Rectal smooth muscle tissue (tissue), 1 donor: Measurements from ENCODE around the gene CXCL14.

Experiments
- H3K27ac ChIP-seq: one replicate; pipeline ENCODE4 v1.7.0; 2013; ENCODE audit warnings: low read depth, low read length, inconsistent platforms
- H3K27me3 ChIP-seq: one replicate; pipeline ENCODE4 v1.7.0; 2013; ENCODE audit warnings: low read length; ENCODE audit not compliant: control insufficient read depth, insufficient read depth
- H3K36me3 ChIP-seq: one replicate; pipeline ENCODE4 v1.7.0; 2013; ENCODE audit warnings: low read length; ENCODE audit not compliant: control insufficient read depth, insufficient read depth
- H3K4me1 ChIP-seq: one replicate; pipeline ENCODE4 v1.7.0; 2013; ENCODE audit warnings: low read length; ENCODE audit not compliant: control insufficient read depth, insufficient read depth
- H3K4me3 ChIP-seq: one replicate; pipeline ENCODE4 v1.7.0; 2013; ENCODE audit warnings: low read length
- H3K9ac ChIP-seq: one replicate; pipeline ENCODE4 v1.7.0; 2013; ENCODE audit warnings: low read length

The CXCL14 gene

GRCh38 chr5:135571902-135572301, 6.9 kb downstream of the CXCL14 start:
- Histone ChIP-seq H3K27me3 (peaks cover 5% of the 10 kb centered on the region), H3K9ac (no peak overlapping the region), H3K27ac (no peak overlapping the region), H3K4me1 (no peaks in the 10 kb centered on the region), H3K4me3 (no peak overlapping the region), H3K36me3 (no peaks in the 10 kb centered on the region)

DNA sequence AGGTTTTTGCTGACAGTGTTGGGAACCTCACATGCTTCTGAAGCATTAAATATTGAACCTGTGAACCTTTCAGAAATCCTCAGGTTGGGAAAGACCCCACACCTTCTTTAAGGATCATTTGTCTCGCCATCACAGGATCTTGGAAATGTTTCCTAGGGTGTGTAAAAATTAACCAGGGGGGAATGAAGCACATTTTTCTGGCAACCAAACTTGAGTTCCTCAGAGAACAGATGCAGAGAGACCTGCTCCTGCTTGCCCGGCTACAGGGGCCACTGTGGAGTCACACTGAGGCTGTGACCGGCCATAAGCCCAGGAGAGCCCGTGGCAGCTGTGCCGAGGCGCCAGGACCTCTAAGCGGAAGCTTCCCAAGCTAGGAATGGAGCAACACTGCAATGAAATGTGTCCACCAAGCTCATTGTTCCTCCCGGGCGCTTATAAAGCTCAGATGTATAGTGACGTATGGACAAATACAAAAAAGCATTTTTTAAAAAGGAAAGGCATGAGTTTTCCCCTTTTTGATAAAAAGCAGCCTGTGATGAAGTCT, 7.7 kb downstream of the CXCL14 start:
- Histone ChIP-seq H3K36me3 (no peaks in the 10 kb centered on the region), H3K4me1 (no peaks in the 10 kb centered on the region), H3K27ac (no peak overlapping the region), H3K4me3 (no peak overlapping the region), H3K9ac (no peak overlapping the region), H3K27me3 (peaks cover 2% of the 10 kb centered on the region)

GRCh38 chr5:135570453-135570764, 8.4 kb downstream of the CXCL14 start:
- no peak overlapping the region for H3K9ac ChIP-seq
- H3K4me1 ChIP-seq = no peaks in the 10 kb centered on the region
- H3K4me3 ChIP-seq = no peak overlapping the region
- peaks cover under 1% of the 10 kb centered on the region for H3K27me3 ChIP-seq
- no peak overlapping the region for H3K27ac ChIP-seq
- no peaks in the 10 kb centered on the region for H3K36me3 ChIP-seq

DNA sequence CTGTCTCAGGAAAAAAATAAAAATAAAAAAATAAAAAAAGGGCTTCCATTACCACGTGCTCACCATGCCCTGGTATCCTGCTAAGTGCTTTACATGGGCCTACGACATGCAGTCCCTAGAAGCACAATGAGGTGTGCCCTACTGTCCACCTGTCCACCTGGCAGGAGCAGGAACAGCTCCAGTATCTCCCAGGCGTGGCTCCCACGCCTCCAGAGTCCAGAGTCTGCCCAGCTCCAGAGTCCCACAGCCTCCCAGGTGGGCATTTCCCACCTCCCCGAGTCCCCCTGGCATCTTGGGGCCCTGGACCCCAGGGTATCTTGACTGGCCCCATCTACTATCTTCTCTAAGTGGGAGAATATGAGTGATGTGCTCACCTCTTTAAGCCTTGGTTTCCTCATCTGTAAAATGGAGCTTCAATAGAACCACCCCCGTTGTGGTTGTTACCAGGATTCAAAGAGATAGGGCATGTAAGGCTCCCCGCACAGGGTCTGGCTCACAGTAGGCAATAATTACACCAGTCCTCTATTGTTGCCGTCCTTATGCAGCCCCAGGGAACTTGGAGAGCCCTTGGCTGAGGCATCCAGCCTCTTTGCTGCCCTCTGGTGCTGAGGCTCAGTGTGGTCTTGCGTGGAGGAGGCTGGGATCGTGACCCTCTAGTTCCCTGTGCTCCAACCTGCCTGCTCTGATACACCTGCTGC, 8.9 kb downstream of the CXCL14 start:
- Histone ChIP-seq H3K27me3 (no peaks in the 10 kb centered on the region), H3K27ac (no peak overlapping the region), H3K9ac (no peak overlapping the region), H3K4me1 (no peaks in the 10 kb centered on the region), H3K36me3 (no peaks in the 10 kb centered on the region), H3K4me3 (no peak overlapping the region)

DNA sequence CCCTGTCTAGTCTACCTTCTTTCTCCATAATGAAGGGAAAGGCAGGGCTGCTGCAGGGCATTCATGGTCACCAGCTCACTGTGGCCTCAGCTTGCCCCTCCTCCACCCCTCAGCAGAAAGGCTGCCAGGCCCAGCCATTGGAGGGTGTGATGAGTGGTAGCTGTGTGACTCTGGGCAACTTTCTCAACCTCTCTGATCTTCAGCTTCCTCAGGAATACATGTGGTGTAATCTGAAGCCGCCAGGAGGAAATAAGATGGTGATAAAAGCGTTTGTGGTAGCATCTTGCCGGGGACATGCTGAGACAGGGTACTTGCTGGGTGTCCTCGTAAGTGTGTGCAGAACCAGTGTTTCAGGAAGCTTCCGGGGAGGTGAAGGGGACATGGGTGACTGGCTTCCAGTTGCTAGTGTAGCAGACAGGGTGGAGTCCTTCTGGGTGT, 9.8 kb downstream of the CXCL14 start:
- Histone ChIP-seq H3K9ac (no peak overlapping the region), H3K27me3 (no peaks in the 10 kb centered on the region), H3K4me3 (no peak overlapping the region), H3K27ac (no peak overlapping the region), H3K4me1 (no peaks in the 10 kb centered on the region), H3K36me3 (no peaks in the 10 kb centered on the region)

DNA sequence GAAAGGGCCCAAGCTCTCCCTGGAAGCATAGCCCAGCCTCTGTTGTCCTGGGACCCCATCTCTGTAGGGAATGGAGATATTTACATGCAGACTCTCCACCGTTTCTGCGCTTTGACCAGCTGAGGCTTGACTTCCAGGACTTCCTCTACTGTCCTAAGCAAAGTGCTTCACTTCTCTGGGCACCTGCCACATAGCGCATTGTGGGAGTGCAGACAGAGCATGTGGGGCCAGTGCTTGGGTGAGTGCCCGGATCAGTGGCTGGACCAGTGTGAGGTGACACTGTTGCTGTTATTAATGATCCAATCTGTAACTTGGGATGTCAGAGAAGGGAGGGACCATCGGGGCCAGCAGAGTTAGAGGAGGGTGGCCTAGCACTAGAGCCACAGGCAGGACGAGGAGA, 10.5 kb downstream of the CXCL14 start:
- Histone ChIP-seq H3K4me3 (no peak overlapping the region), H3K27me3 (no peaks in the 10 kb centered on the region), H3K9ac (no peak overlapping the region), H3K4me1 (no peaks in the 10 kb centered on the region), H3K27ac (no peak overlapping the region), H3K36me3 (no peaks in the 10 kb centered on the region)

DNA sequence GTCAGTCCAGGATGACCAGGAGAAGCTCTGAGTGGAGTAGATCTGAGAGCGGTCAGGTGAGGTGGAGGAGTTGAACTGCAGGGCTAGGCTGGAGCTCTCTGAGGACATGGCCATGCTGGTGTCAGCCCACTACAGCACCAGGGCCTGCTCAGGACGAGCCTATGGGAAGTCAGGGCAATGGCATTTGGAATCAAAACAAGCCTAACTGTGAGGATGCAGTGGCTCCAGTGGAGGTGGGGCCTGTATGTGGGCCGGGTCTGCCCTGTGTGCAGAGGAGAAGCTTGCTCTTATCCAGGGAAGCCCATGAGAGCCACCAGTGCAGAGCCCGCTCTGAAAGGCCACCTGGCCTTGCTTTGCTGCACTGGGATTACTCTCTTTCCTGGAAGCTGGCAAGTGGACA, 11.1 kb downstream of the CXCL14 start:
- H3K4me1 ChIP-seq = no peaks in the 10 kb centered on the region
- no peak overlapping the region for H3K9ac ChIP-seq
- H3K36me3 ChIP-seq = no peaks in the 10 kb centered on the region
- no peak overlapping the region for H3K4me3 ChIP-seq
- no peaks in the 10 kb centered on the region for H3K27me3 ChIP-seq
- H3K27ac ChIP-seq = no peak overlapping the region

GRCh38 chr5:135566422-135567400, 12.1 kb downstream of the CXCL14 start:
- H3K36me3 ChIP-seq = no peaks in the 10 kb centered on the region
- no peak overlapping the region for H3K27ac ChIP-seq

GRCh38 chr5:135565725-135566421, 12.9 kb downstream of the CXCL14 start:
- no peak overlapping the region for H3K9ac ChIP-seq
- no peaks in the 10 kb centered on the region for H3K4me1 ChIP-seq
- no peak overlapping the region for H3K27ac ChIP-seq
- H3K36me3 ChIP-seq = no peaks in the 10 kb centered on the region
- H3K27me3 ChIP-seq = no peaks in the 10 kb centered on the region
- no peak overlapping the region for H3K4me3 ChIP-seq

More at GRCh38 chr5:135566422-135567400, 12.1 kb downstream of the CXCL14 start:
- H3K4me1 ChIP-seq = no peaks in the 10 kb centered on the region
- H3K27me3 ChIP-seq = no peaks in the 10 kb centered on the region
- no peak overlapping the region for H3K4me3 ChIP-seq
- no peak overlapping the region for H3K9ac ChIP-seq

DNA sequence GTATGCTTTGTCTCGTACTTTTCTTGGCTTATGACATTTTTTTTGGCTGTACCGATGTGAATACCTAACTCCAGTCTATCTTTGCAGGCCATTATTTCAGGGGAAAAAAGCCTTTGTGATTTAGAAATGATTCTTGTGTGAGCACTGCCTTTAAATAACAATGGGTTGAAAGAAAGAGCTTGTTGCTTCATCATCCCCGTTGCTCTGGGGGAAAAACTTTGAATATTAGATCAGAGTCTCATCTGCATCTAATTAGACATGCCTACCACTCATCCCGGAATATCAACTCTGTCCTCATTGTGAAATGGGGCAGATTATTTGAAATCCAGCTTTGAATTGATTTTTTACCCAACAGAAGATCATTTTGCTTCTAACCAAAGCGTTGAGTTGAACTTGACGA, 13.5 kb downstream of the CXCL14 start:
- Histone ChIP-seq H3K36me3 (no peaks in the 10 kb centered on the region), H3K4me3 (no peak overlapping the region), H3K9ac (no peak overlapping the region), H3K27me3 (no peaks in the 10 kb centered on the region), H3K4me1 (no peaks in the 10 kb centered on the region), H3K27ac (no peak overlapping the region)

GRCh38 chr5:135564331-135564730, 14.5 kb downstream of the CXCL14 start:
- Histone ChIP-seq H3K4me3 (no peak overlapping the region), H3K4me1 (no peaks in the 10 kb centered on the region), H3K36me3 (no peaks in the 10 kb centered on the region), H3K9ac (no peak overlapping the region), H3K27ac (no peak overlapping the region), H3K27me3 (peaks cover 3% of the 10 kb centered on the region)

DNA sequence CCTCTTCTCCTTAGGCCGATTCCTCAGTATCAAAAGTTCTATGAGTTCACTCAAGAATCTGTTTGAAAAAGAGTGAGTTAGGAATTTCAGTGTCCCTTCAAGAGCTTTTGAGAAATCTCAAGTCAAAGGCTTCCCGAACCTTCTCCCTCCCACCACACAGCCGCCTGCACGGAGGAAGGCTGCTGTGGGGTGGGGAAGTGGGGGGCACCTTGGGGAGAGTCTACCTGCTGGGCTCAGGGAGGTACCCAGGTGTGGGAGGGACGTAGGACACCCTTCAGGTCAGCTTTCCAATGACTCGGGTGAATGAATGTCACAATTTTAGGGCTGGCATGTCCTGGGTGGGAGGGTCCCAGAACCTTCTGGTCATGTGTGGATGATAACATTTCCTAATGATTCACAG, 17.5 kb downstream of the CXCL14 start:
- Histone ChIP-seq H3K9ac (no peak overlapping the region), H3K36me3 (no peaks in the 10 kb centered on the region), H3K4me3 (no peak overlapping the region), H3K4me1 (no peaks in the 10 kb centered on the region), H3K27ac (no peak overlapping the region), H3K27me3 (peaks cover 4% of the 10 kb centered on the region)
